Suppressor macrophage (primary cell): Measurements from ENCODE around the gene AKIRIN1.
"Not testable (repeated sequence)": the region's sequence is repeated elsewhere in the genome, so short reads cannot be mapped to it uniquely, and the experiment has no call there.

Source experiments
- DNase-seq, 4 experiments: peaks; one replicate each; pipeline ENCODE4 v3.0.0-alpha.2; 2020 to 2022

Gene AKIRIN1

DNA sequence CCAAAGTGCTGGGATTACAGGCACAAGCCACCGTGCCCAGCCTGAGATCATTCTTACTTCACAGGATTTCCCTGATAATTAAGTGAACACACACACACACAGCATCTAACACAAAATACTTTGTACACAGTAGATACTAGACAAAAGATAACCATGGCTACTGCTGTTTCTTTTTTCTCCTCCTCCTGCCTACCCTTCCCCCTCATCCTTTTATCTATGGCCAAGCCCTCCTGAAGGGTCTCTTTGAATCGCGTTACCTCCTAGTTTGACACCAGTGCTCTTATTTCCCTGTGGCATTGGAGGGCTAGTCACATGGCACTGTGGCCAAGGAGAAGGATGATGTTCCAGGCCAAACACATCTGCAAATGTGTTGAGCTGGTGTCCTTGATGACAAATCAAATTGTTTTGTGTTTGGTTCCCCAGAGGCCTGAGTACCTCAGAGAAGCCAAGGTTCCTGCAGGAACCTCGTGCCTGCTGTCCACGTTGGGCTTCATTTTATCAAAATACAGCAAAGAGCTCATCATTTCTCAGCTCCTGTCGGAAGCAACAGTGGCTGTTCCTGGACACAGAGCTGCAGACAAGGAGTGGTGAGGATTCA, 55.6 kb downstream of the AKIRIN1 start:
- no peak for DNase-seq

DNA sequence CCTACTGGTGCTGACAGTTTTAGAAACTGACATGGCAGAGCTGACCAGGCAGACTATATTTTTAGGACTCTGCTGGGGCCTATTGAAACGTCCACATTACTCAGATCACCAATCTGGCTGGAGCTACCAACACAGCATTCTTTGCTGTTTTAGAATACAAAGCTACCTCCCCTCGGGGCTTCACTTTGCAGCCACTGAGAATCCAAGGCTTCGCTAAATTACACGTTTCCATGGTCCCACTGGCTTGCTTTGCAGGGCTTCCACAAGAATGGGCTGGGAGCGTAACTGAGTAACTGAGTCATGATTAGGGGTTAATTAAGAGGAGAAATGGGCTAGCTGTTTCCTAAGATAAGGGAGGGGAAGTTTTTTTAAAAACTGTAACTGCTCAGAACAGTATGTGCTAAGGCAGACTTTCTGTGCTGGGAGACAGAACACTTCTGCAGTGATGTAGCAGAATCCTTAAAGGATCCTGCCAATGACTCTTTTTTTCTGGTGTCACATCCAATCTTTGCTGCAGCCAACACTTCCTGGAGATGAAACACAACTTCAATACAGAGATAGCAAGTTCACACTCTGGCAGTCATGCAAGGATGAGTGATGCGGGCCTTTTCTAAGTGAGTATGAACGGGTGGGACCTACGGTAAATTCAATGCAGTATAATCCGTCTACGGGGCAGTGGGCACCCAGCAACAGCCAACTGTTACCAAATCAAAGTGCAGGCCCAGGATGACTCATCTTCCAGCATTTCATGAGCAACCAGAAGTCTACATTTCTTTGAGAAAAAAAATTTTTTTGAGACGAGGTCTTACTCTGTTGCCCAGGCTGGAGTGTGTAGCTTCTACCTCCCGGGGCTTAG, 56.5 kb downstream of the AKIRIN1 start:
- peak in 3 of 4 experiments; percentile 22 to 43 (median 23) for DNase-seq

DNA sequence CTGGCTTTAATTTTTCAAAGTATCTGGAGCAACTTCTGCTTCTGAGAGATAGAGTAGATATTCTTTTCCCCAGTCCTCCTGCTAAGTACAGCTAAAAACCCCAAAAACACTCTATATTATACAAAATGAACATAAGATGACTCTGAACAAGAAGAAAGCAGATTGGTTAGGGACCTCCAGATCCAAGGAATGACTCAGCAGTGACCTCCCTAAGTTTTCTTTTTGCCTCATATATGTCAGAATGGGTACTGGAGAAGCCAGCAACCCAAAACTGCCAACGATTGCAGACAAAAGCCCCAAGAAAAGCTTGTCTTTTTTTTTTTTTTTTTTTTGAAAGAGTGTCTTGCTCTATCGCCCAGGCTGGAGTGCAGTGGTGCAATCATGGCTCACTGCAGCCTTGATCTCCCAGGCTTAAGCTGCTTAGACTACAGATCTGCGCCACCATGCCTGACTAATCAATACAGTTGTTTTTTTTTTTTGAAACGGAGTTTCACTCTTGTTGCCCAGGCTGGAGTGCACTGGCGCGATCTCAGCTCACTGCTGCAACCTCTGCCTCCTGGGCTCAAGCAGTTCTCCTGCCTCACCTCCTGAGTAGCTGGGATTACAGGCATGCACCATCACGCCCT, 57.8 kb downstream of the AKIRIN1 start:
- no peak for DNase-seq

DNA sequence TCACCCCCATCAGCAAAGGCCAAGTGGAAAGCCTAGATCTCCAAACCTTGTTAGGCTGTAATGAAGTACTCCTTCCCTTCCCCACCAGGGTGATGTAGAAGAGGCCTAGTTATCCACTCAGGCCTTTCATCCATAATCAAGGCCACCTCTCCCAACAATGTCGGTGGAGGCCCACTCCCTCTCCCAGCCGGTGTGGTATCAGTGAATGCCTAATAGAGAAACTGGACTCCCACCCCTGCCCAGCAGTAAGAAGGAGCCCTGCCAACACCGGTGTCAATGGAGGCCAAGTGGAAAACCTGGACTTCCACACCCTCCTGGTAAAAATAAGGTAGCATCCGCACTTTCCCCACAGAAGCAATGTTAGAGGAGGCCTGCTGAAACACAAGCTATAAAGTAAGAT, 58.9 kb downstream of the AKIRIN1 start:
- DNase-seq = no peak

DNA sequence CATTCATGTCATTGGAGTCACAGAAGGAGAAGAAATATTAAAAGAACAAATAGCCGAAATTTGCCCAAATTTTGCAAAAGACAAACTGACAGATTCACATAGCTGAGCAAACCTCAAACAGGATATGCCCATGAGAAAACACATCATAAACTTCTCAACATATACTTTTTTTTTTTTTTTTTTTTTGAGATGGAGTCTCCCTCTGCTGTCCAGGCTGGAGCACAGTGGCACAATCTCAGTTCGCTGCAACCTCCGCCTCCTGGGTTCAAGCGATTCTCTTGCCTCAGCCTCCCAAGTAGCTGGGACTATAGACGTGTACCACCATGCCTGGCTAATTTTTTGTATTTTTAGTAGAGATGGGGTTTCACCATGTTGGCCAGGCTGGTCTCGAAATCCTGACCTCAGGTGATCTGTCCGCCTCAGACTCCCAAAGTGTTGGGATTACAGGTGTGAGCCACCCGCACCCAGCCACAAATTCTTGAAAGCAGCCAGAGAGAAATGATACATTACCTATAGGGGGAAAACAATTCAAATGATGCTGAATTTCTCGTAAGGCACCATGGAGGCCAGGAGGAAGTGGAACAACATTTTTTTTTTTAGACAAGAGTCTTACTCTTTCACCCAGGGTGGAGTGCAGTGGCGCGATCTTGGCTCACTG, 60.2 kb downstream of the AKIRIN1 start:
- DNase-seq = not testable (repeated sequence)

DNA sequence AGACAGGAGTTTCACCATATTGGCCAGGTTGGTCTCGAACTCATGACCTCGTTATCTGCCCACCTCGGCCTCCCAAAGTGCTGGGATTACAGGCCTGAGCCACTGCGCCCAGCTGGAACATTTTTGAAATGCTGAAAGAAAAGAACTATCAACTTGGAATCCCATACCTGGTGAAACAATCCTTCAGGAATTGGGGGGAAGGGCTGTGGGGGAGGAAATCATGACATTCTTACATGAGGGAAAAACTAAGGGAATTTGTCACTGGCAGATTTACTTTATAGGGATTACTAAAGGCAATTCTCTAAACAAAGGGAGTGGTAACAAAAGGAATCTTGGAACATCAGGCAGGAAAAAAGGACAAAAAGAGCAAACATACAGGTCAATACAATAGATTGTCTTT, 60.9 kb downstream of the AKIRIN1 start:
- no peak for DNase-seq

DNA sequence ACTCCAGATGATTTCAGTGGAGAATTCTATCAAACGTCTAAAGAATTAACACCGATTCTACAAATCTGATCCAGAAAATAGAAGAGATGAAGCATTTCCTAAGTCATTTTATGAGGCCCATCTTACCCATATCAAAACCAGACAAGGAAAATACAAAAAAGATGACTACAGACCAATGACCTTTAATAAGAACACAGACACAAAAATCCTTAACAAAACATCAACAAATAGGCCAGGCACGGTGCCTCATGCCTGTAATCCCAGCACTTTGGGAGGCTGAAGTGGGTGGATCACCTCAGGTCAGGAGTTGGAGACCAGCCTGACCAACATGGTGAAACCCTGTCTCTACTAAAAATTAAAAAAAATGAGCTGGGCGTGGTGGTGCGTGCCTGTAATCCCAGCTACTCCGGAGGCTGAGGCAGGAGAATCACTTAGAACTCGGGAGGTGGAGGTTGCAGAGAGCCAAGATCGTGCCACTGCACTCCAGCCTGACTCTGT, 64.2 kb downstream of the AKIRIN1 start:
- not testable (repeated sequence) for DNase-seq
